Measurements from ENCODE around the gene SSB.

The SSB gene

GRCh38 chr2:169761251-169761969 is 37.3 kb upstream of the SSB start:
- CTCF ChIA-PET: no interaction called here

GRCh38 chr2:169761970-169762292 is 36.7 kb upstream of the SSB start:
- POLR2A ChIA-PET: no interaction called here
- no peak for DNase-seq (ENCODE audit: extremely low spot score)
- CTCF ChIA-PET: no interaction called here
- TF ChIP-seq FOXM1 (IDR thresholded peaks at IDR 0.05; ENCODE audit: borderline replicate concordance) (no peak), HDGF (IDR thresholded peaks at IDR 0.05; ENCODE audit: borderline replicate concordance) (no peak), ELF4 (IDR thresholded peaks at IDR 0.05) (no peak), NFRKB (IDR thresholded peaks at IDR 0.05) (no peak), PKNOX1 (IDR thresholded peaks at IDR 0.05) (no peak), SUZ12 (IDR thresholded peaks at IDR 0.05) (no peak), FOXA1 (IDR thresholded peaks at IDR 0.05) (no peak), FOXK2 (IDR thresholded peaks at IDR 0.05) (no peak), CTBP1 (IDR thresholded peaks at IDR 0.05; ENCODE audit: borderline replicate concordance) (no peak), L3MBTL2 (conservative IDR thresholded peaks at IDR 0.05) (no peak), ZNF384 (IDR thresholded peaks at IDR 0.05) (no peak), LEF1 (IDR thresholded peaks at IDR 0.05; ENCODE audit: borderline replicate concordance) (no peak), BHLHE40 (IDR thresholded peaks at IDR 0.05; ENCODE audit: borderline replicate concordance) (no peak), TARDBP (IDR thresholded peaks at IDR 0.05) (no peak), ARNT (IDR thresholded peaks at IDR 0.05) (no peak), SP1 (IDR thresholded peaks at IDR 0.05) (no peak)

More at GRCh38 chr2:169761251-169761969, 37.3 kb upstream of the SSB start:
- no peak for TF ChIP-seq ZNF384 (IDR thresholded peaks at IDR 0.05)
- TF ChIP-seq FOXM1 (IDR thresholded peaks at IDR 0.05; ENCODE audit: borderline replicate concordance): no peak
- TF ChIP-seq BHLHE40 (IDR thresholded peaks at IDR 0.05; ENCODE audit: borderline replicate concordance): no peak
- TF ChIP-seq ELF4 (IDR thresholded peaks at IDR 0.05): no peak
- POLR2A ChIA-PET: no interaction called here
- DNase-seq (ENCODE audit: extremely low spot score): no peak

DNA sequence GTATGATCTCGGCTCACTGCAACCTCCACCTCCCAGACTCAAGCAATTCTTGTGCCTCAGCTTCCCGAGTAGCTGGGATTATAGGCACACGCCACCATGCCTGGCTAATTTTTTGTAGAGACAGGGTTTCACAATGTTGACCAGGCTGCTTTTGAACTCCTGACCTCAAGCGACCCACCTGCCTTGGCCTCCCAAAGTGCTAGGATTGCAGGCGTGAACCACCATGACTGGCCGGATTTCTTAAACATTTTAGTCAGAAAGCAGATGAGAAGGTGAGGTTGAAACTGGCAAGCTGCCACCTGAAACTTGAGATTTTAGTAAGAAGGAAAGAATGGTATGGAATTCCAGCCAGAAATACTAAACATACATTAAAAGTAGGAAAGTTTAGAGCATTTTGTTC is 33.1 kb upstream of the SSB start:
- TF ChIP-seq SUZ12 (IDR thresholded peaks at IDR 0.05): no peak
- no peak for TF ChIP-seq TARDBP (IDR thresholded peaks at IDR 0.05)
- TF ChIP-seq FOXK2 (IDR thresholded peaks at IDR 0.05): no peak
- ChIA-PET CTCF (interaction anchor here (0.7 kb wide), 1 partner anchor 21 kb away, joined by 3 read pairs; no protein-coding TSS in a partner anchor), POLR2A (no interaction called here)
- DNase-seq (ENCODE audit: extremely low spot score): no peak

- CTCF ChIA-PET: no interaction called here
- DNase-seq (ENCODE audit: extremely low spot score): peak; percentile 42
- TF ChIP-seq ZNF384 (IDR thresholded peaks at IDR 0.05): no peak
- no peak for TF ChIP-seq SP1 (IDR thresholded peaks at IDR 0.05)
- TF ChIP-seq L3MBTL2 (conservative IDR thresholded peaks at IDR 0.05): no peak
- POLR2A ChIA-PET: no interaction called here
These were observed 31.3 kb upstream of the SSB start for GRCh38 chr2:169767243-169767888.

GRCh38 chr2:169768262-169768995 is 30.2 kb upstream of the SSB start:
- TF ChIP-seq CTBP1 (IDR thresholded peaks at IDR 0.05; ENCODE audit: borderline replicate concordance) (no peak), FOXK2 (IDR thresholded peaks at IDR 0.05) (no peak), ELF4 (IDR thresholded peaks at IDR 0.05) (no peak), PKNOX1 (IDR thresholded peaks at IDR 0.05) (no peak), ARNT (IDR thresholded peaks at IDR 0.05) (no peak), ZNF384 (IDR thresholded peaks at IDR 0.05) (no peak), NFRKB (IDR thresholded peaks at IDR 0.05) (no peak), L3MBTL2 (conservative IDR thresholded peaks at IDR 0.05) (no peak), FOXA1 (IDR thresholded peaks at IDR 0.05) (no peak)
- no peak for DNase-seq (ENCODE audit: extremely low spot score)
- ChIA-PET POLR2A (no interaction called here), CTCF (no interaction called here)

GRCh38 chr2:169771021-169771420 is 27.6 kb upstream of the SSB start:
- CTCF ChIA-PET: no interaction called here
- POLR2A ChIA-PET: no interaction called here
- no peak for TF ChIP-seq PKNOX1 (IDR thresholded peaks at IDR 0.05)
- no peak for TF ChIP-seq CTBP1 (IDR thresholded peaks at IDR 0.05; ENCODE audit: borderline replicate concordance)
- TF ChIP-seq NFRKB (IDR thresholded peaks at IDR 0.05): no peak
- TF ChIP-seq SP1 (IDR thresholded peaks at IDR 0.05): no peak
- no peak for TF ChIP-seq HDGF (IDR thresholded peaks at IDR 0.05; ENCODE audit: borderline replicate concordance)
- no peak for TF ChIP-seq L3MBTL2 (conservative IDR thresholded peaks at IDR 0.05)
- TF ChIP-seq LEF1 (IDR thresholded peaks at IDR 0.05; ENCODE audit: borderline replicate concordance): no peak
- no peak for DNase-seq (ENCODE audit: extremely low spot score)

- ChIA-PET CTCF (no interaction called here), POLR2A (no interaction called here)
- TF ChIP-seq SP1 (IDR thresholded peaks at IDR 0.05): no peak
- no peak for TF ChIP-seq TARDBP (IDR thresholded peaks at IDR 0.05)
- no peak for DNase-seq (ENCODE audit: extremely low spot score)
These were observed 27.1 kb upstream of the SSB start for GRCh38 chr2:169771612-169772011.

All from HEK293T (cell line).